GM04504 (cell line): Measurements from ENCODE around the gene MMP28.

Experiments
- DNase-seq: peaks from one replicate; pipeline ENCODE4 v3.0.0-alpha.2; 2012; ENCODE audit warnings: low read depth

MMP28 gene, protein sequence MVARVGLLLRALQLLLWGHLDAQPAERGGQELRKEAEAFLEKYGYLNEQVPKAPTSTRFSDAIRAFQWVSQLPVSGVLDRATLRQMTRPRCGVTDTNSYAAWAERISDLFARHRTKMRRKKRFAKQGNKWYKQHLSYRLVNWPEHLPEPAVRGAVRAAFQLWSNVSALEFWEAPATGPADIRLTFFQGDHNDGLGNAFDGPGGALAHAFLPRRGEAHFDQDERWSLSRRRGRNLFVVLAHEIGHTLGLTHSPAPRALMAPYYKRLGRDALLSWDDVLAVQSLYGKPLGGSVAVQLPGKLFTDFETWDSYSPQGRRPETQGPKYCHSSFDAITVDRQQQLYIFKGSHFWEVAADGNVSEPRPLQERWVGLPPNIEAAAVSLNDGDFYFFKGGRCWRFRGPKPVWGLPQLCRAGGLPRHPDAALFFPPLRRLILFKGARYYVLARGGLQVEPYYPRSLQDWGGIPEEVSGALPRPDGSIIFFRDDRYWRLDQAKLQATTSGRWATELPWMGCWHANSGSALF

DNA sequence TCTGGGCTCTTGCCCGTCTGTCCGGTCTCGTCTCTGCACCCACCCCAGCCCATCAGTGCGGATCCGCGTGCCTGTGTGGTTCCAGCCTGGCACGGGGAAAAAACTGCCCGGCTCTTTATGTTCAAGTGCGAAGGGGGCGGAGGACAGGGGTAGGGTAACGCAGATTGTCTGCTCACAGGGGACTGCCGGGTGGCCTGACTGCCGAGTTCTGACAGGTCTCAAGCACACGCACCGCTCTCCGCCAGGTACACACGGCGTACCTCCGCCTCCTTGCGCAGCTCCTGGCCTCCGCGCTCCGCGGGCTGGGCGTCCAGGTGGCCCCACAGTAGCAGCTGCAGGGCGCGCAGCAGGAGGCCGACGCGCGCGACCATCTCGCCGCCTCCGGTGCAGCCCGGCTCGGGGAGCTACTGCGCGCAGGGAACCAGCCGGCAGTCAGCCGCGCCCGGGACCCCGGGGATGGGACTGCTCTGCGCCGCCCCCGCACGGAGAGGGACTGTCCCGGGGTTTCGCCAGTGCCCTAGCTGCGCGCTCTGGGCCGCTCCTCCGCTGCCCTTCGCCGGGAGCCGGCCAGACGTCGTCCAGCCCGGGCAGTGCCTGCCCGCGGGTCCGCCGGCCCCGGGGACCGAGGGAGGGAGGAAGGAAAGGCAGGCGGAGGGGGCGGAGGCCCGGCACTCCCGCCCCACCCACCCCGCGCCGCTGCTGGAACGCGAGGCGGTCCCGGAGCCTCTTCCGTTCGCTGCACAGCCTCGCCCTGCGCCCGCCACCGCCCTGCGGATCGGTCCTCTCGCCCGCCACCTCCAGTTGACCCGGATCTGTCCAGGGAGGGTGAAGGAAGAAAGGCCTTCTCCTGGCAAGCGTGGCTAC lies at the start of gene MMP28:
MMP28 (minus strand) TSS at position 635 of the 864 bp plus-strand sequence; CDS start at position 371, 264 bp downstream.
- no peak for DNase-seq

DNA sequence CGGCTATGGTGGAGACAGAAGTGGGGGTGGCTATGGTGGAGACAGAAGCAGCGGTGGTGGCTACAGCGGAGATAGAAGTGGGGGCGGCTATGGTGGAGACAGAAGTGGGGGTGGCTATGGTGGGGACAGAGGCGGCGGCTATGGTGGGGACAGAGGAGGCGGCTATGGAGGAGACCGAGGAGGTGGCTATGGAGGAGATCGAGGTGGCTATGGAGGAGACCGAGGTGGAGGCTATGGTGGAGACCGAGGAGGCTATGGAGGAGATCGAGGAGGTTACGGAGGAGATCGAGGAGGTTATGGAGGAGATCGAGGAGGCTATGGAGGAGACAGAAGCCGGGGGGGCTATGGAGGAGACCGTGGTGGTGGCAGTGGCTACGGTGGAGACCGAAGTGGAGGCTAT lies 49.1 kb upstream of the MMP28 start:
- DNase-seq, result no peak

DNA sequence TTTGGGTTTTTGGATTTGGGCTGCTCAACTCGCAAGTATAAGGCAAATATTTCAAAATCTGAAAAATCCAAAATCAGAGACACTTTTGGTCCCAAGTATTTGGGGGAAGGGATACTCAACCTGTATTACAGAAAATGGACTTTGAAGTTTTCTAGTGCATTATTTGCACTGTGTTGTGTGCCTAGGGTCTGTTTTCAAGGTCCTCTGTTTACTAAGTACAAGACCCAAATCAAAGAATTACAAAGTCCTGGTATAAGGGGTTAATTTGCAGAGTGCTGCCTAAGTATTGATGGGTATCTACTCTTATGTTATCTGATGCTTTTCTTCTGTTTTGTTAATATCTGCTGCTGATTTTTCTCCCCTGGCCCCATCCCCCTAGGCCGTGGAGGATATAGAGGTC lies 48.3 kb upstream of the MMP28 start:
- DNase-seq, result no peak

DNA sequence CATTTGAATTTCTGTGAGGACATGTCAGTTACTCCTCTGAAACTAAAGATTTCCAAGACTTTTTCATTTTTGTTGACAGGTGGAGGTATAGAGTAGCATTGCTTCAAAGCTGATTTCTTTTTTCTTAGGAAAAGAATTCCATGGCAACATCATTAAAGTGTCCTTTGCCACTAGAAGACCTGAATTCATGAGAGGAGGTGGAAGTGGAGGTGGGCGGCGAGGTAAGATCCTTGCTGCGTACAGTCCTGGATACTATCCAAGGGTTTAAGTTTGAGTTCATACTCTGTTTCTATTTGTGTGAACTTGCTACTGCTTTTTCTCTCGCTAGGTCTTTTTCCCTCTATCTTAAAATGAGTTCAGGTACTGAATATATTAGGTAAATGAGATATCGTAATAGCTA lies 46.8 kb upstream of the MMP28 start:
- no peak for DNase-seq

DNA sequence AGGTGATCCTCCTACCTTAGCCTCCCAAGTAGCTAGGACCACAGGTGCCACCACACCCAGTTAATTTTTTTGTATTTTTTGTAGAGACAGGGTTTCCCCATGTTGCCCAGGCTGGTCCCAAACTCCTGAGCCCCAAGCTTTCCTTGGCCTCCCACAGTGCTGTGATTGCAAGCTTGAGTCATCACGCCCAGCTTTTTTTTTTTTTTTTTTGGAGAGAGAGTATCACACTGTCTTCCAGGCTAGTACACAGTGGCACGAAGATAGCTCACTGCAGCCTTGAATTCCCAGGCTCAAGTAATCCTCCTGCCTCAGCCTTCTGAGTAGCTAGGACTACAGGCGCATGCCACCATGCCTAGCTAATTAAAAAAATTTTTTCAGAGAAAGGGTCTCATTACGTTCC lies 46.1 kb upstream of the MMP28 start:
- DNase-seq, result no peak

DNA sequence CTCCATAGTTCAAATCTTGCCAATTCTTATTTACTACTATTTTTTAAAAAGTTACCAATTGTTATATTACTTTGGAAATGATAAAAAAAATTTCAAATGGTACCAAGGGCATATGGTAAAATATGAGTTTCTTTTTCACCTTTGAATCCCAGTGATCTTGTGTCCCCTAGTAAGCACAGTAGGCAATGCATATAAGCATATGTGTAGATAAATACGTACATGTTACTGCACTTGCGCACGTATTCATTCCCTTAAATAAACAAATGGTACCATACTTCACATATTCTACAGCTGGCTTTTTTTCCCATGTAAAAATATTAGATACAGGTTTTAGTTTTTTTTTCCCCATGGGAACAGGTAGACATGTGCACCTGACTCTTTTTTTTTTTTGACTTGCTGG lies 45.7 kb upstream of the MMP28 start:
- no peak for DNase-seq

DNA sequence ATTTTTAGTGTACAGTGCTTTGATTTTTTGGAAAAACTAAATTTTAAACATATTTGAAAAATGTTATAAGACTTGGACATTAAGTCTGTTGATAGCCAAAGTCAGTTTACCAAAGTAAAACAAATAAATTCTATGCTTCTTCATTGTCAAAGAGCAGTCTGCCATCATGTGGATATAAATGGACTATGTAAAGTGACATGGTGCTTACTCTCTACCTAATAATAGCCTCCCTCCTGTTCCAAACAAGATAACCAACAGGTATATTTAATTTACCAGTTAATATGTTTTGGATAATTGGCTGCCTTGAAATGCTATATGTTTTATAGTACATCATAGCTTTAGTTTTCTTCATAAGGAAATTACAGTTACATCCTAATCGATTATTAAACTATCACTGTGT lies 29.8 kb upstream of the MMP28 start:
- DNase-seq, result no peak

DNA sequence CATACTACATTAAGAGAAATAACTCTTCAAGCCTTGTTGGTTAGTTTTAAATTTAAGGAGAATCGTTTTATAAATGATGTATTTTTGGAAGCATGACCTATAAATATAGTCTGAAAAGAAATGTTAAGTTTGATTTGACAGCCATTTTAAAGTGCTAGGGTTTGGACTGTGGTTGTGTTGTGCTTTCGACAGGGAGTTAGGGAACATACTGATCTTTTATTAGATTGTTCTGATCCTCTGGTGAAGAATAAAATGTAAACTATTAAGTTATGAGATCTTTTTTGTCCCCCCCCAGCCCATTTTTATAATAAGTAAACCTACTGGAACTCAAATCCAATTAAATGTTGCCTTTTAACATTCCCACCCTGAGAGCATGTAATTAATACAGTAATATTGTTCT lies 25.9 kb upstream of the MMP28 start:
- no peak for DNase-seq

DNA sequence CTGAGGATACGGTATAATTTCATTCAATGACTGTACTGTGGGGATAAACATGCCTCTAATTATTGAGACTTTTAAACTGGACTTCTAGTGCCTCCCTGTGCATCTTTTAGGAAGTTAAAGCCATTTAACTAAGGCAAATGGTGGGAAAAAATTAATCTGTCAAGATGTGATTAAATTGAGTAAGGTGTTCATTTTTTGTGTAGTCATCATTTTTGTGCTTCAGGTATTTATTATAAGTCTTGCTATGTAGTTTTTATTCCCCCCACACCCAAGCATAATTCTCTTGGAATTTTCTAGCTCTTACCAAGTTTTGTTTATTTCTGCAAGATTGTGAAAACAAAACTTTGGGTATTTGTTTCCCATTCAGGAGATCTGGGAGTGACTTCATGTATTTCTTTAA lies 24.0 kb upstream of the MMP28 start:
- DNase-seq, result no peak

DNA sequence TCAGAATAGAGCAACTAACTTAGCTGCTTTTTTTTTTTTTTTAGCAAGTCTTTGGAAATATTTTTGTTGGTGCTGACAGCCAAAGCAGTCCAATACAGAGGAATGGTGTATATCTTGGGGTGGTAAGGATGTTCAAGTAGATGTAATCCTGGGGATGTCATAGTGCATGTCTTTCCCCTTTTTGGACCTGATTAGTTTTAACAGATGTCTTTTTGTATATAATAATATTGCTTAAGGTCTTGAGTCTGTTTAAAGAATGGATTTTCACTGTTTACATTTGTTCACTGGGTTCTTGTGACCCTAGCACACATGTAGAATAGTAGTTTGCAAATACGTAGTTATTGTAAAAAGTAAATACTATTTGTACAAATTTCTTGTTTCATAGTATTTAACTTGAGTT lies 21.8 kb upstream of the MMP28 start:
- no peak for DNase-seq

DNA sequence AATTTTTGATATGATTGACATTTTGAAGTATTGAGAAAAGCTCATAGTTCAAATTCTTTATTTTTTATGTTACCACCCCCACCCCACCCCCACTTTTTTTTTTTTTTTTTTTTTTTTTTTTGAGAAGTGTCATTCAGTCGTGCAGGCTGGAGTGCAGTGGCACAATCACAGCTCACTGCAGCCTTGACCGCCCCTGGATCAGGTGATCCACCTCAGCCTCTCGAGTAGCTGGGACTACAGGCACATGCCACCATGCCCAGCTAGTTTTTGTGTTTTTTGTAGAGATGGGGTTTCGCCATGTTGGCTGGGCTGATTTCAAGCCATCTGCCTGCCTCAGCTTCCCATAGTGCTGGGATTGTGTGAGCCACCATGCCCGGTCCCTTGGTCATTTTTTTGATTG lies 21.3 kb upstream of the MMP28 start:
- no peak for DNase-seq

DNA sequence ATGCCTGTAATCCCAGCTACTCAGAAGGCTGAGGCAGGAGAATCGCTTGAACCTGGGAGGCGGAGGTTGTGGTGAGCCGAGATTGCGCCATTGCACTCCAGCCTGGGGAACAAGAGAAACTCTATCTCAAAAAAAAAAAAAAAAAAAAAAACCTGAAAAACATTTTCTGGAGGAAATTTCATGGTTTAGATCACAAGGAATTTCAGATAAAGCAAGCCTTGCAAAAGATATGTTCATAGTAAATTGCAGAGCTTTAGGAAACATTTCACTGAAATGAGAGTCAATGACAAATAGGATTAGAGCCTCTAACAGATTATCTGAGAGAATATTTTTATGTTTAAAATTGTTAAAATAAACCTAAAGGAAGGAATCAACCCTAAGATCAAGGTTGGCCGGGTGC lies 17.0 kb upstream of the MMP28 start:
- DNase-seq, result no peak

DNA sequence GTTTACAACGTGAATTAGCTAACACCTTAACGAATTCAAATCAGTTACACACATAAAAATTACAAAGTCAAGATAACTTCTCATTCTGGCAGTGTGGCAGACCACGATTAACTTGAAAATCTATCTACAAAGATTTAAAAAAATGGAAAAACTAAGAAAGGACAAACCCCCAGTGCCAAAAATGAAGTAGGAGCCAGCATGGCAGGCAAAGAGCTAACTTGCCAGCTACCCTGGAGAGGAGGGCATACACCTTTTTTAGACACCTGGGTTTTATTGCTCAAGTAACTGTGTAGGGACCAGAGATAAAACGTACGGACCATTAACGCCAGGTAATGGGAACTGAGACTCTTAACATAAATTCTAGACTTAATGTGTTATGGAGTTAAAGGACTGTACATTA lies 16.3 kb upstream of the MMP28 start:
- DNase-seq, result no peak

DNA sequence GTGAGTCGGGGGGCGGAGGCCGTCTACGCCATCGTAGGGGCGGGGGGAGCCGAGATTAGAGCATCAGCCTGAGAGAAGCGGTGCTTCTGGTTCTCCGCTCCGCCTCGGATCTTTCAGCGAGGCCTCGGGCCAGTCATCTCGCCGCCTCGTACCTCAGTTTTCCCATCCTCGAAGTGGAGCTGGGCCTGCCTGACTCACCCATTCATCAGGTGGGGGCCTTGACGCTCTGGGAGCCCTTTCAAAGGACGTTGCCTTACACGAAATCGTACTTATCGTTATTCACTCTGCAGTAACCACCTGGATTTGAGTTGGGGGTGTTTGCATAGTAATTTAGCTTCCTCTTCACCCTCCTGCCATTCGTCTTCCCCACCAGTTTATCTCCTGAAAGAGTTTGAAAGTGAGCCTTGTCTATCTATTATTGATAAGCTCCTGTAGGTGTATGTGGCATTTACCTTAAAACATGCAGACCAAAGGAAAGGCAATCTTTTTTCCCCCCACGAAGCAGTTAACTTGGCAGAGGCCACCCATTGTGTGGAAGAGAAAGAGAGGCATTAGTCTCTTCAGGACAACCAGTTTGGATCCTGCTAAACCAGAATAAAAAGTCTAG lies 14.5 kb upstream of the MMP28 start:
- DNase-seq, result no peak

DNA sequence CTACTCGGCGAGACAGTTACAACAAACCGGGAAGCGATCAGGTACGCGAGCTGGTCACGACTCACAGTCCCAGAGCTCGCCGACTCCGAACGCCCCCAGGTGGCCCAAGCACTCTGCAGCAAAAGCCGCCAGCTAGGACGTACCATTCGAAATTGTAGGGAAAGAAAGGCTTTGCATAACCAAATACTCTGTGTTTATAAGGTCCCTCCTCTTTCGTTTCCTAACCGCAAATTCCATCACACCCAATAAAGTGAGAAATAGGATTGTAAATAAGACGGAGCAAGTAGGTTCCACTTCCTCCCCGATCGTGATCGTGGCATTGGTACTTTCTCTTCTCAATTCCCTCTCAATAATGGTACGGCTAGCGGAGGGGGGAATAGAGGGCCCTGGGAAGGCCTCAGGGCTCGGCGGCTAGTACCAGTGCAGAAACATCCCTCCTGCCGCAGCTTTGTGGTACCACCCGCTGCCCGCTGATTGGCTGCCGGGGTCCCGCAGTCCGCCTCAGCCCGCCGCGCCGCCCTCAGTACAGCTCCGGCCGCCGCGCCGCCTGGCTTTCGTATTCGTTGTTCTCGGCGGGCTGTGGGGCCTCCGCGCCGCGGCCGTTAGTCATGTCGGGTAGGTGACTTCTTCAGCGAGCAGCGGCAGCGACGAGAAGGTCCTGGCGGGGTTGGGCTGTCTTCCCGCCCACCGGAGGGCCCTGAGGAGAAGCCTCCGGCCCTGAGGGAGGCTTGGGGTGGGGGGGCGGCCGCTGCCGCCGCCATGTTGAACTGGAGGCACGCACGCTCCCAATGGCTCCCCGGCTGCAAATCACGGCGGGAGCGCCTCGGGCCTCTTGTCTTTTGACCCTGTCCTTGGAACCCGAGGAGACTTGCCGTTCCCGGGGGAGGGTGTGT lies 13.8 kb upstream of the MMP28 start, which contains the start of gene TAF15:
TAF15 (plus strand) TSS at position 523 of the 893 bp plus-strand sequence; CDS start at position 609, 86 bp downstream.
- peak; percentile 96 for DNase-seq

DNA sequence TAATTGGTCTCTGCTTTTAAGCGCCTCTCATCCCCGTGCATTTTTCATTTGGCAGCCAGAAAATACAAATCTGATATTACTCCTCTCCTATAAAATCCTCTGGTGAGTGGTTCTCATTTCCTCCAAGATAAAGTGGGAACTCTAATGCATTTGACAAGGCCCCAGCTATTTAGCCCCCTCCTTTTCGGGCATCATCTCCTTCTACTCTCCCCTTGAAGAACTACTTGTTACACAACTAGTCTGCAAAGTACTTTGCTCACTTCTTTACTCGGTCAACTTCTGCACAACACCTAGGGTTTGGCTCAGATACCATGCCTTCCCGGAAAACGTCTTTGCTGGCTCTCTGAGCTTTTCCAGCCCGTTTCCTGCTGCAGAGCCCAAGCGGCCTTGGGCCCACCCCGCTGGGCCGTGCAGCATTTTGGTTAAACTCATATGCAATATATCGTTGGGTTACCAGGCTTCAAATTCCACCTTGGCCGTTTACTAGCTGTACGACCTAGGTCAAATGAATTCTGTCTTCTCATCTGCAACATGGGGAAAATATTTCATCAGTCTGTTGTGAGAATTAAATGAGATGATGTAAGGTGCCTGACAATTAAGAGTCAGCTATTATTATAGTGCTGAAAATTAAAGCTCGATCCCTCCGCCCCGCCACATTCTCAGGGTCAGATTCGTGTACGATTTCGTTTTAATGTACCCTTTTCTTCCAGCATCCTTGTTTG lies 13.0 kb upstream of the MMP28 start:
- no peak for DNase-seq

DNA sequence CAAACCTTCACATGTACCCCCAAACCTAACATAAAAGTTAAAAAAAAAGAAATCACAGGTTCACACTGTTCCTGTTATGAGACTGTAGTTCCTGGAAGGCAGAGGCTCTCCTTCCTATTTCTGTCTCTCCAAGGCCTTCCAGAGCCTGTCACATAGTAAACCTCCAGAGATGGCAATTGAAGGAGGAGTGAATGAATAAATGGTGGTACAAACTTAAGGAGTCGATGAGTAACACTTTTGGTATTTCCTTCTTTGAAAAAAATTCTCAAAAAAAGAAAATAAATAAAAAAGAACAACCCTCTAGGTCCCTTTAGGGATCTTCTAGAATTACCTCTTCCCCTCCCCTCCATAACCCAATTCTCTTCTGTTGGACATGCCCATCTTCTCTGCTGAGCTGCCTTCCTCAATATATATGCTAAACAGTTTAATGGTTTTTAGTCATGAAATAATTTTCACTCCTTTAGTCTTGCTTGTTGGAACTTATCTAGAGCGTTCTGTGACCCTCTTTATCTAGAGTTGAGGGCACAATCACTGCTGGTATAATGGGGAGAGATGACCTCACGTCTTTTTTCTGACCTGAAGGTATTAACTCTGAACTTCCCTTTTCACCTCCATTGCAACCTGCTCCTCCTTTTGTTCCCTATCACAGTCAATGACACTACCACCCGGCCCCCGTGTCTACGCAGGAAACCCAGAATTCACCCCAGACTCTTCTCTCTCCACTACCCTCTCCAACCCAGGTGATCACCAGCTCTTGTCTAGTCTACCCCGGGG lies 12.1 kb upstream of the MMP28 start:
- DNase-seq, result no peak

DNA sequence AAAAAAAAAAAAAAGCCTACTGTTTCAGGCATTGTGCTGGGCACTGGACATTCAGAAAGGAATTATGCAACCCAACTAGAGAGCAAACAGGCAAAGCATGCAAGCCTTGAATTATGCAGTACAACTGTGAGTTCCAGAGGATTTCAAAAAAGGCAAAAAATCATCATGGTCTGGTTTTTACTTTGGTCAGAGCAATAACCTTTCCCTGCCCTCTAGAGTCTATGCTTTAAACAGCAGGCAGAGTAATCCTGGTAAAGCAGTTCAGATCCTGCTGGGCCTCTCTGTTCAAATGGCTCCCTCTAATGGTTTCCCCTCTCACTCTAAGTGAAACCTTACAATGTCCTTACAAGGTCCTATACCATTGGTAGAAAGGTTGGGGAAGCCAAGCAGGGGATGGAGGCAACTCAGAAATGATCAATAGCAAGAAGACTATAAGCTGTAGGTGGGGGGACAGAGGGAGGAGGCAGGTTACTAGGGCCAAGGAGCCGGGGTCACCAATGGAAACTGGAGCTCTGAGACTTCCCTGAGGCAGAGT lies 9.3 kb upstream of the MMP28 start:
- peak; percentile 79 for DNase-seq

DNA sequence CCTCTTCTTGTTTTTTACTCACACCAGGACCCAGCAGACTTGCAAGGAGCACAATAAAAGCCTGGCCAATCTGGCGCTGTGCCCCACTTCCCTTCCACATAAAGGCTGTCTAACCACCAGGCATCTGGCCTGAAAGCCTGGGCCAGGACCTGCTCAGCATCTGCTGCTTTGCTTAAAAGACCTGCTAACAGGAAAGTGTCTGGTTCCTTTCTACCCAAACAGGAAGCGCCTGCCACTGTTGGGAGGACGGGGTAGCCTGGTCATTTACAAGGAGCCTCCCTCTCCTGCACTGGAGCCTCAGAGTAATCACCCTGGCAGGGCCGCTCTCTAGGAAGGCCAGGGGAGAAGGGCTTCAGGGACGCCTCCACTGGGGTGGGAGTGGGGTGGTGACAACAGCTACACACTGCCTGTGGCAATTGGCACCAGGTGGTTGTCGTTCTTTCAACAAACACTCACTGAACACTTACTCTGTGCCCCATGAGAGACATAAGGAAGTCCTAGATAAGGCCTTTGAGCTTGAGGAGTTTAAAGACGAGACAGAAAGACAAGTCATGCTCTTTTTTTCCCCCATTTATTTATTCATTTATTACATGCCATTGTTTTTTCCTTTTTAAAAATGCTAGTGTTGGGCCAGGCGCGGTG lies 6.3 kb upstream of the MMP28 start:
- DNase-seq, result no peak
